A549 (cell line): ENCODE measurements around the gene NAA30. TPM values are rescaled to one million over a fixed set of nuclear protein-coding genes. Genes with fewer than 3 reads are reported as not detected.

Experiments used
- ATAC-seq, 2 experiments: fragments of 200-7000 bp in 1 of 2; fragments of >200 bp in 1 of 2; cut with Nextera tagmentation in 1 of 2; cut with Tn5 transposase in 1 of 2; 3 replicates each; pipeline versions ENCODE4 v1.8.0 to v1.9.1; 2018 to 2020; ENCODE audit warnings: mild to moderate bottlenecking in 1 of 2, moderate library complexity in 1 of 2
- CTCF ChIA-PET: fragments of 300-600 bp; sonication (Branson Sonifier 250); formaldehyde crosslinking; extraction: SDS; loops from one replicate; lab custom pipeline; 2021; ENCODE audit warnings: antibody characterized with exemption, inconsistent platforms; lab: Yijun Ruan, JAX
- POLR2A ChIA-PET: fragments of 350-600 bp; formaldehyde crosslinking; extraction: SDS; loops from one replicate; lab custom pipeline; 2021; ENCODE audit warnings: antibody characterized with exemption, inconsistent platforms; lab: Yijun Ruan, JAX
- DNase-seq, 2 experiments: peaks; one replicate each; pipeline versions ENCODE4 v3.0.0 to v3.0.0-alpha.2; 2011 to 2016; ENCODE audit warnings: low read depth in 1 of 2, low spot score in 1 of 2
- FAIRE-seq: peaks from 2 replicates; lab custom pipeline; 2011; peaks lifted over from hg19 to GRCh38; lab: Jason Lieb, UNC
- H3K27ac ChIP-seq, 2 experiments: fragments of >200 bp; sonication (Bioruptor Twin); formaldehyde crosslinking; 3 replicates each; pipeline ENCODE4 v1.5.1; 2016 to 2017
- H3K4me1 ChIP-seq: fragments of >200 bp; sonication (Bioruptor Twin); formaldehyde crosslinking; 3 replicates; pipeline ENCODE4 v1.6.1; 2016
- H3K4me2 ChIP-seq: fragments of >200 bp; sonication (Bioruptor Twin); formaldehyde crosslinking; 3 replicates; pipeline ENCODE4 v1.6.1; 2016
- H3K4me3 ChIP-seq: fragments of >200 bp; sonication (Bioruptor Twin); formaldehyde crosslinking; 3 replicates; pipeline ENCODE4 v1.5.1; 2016
- H3K9me3 ChIP-seq: fragments of >200 bp; sonication (Bioruptor Twin); formaldehyde crosslinking; 3 replicates; pipeline ENCODE4 v1.6.1; 2016
- BHLHE40 ChIP-seq: IDR thresholded peaks from 2 replicates; pipeline ENCODE4 v1.6.1; 2012; ENCODE audit warnings: low read depth, low read length, inconsistent platforms
- CBX2 ChIP-seq: fragments of 200-600 bp; sonication (generic); IDR thresholded peaks from 2 replicates; pipeline ENCODE4 v1.6.1; 2016; ENCODE audit warnings: low read depth, mild to moderate bottlenecking, borderline replicate concordance
- CBX8 ChIP-seq: fragments of 200-600 bp; sonication (generic); IDR thresholded peaks from 2 replicates; pipeline ENCODE4 v1.6.1; 2016
- CHD2 ChIP-seq: fragments of 150-350 bp; IDR thresholded peaks from 2 replicates; pipeline ENCODE4 v1.6.1; 2014; ENCODE audit warnings: low read length; ENCODE audit not compliant: partially characterized antibody
- E2F6 ChIP-seq: IDR thresholded peaks from 2 replicates; pipeline ENCODE4 v1.6.1; 2012; ENCODE audit warnings: low read depth, borderline replicate concordance
- ELK1 ChIP-seq: fragments of 150-350 bp; IDR thresholded peaks from 2 replicates; pipeline ENCODE4 v1.6.1; 2014; ENCODE audit warnings: low read depth, mild to moderate bottlenecking, low read length
- FOSB ChIP-seq: fragments of 250-450 bp; sonication (Bioruptor Pico); IDR thresholded peaks from 2 replicates; pipeline ENCODE4 v1.5.0; 2020; ENCODE audit warnings: mild to moderate bottlenecking, moderate library complexity
- FOSL2 ChIP-seq, 2 experiments: fragments of 450-650 bp in 1 of 2; fragments of >200 bp in 1 of 2; sonication (Bioruptor Twin) in 1 of 2; formaldehyde crosslinking; IDR thresholded peaks; 2 replicates each; pipeline versions ENCODE4 v1.5.0 to v1.6.1; 2016 to 2020; ENCODE audit warnings: mild to moderate bottlenecking in 1 of 2, moderate library complexity in 1 of 2
- HES2 ChIP-seq: fragments of >200 bp; sonication (Bioruptor Twin); formaldehyde crosslinking; IDR thresholded peaks from 2 replicates; pipeline ENCODE4 v1.6.1; 2016
- HEYL ChIP-seq: fragments of 250-450 bp; sonication (Bioruptor Pico); IDR thresholded peaks from 2 replicates; pipeline ENCODE4 v1.8.0; 2021; ENCODE audit warnings: mild to moderate bottlenecking, moderate library complexity
- HOXB13 ChIP-seq: fragments of 250-450 bp; sonication (Bioruptor Pico); IDR thresholded peaks from 2 replicates; pipeline ENCODE4 v1.5.0; 2020; ENCODE audit warnings: low read depth, mild to moderate bottlenecking, moderate library complexity
- JUNB ChIP-seq: fragments of >200 bp; sonication (Bioruptor Twin); formaldehyde crosslinking; IDR thresholded peaks from 2 replicates; pipeline ENCODE4 v1.6.1; 2016
- MAZ ChIP-seq: fragments of 150-350 bp; IDR thresholded peaks from 2 replicates; pipeline ENCODE4 v1.6.1; 2014; ENCODE audit warnings: antibody characterized with exemption, low read depth, low read length, borderline replicate concordance
- NFE2L2 ChIP-seq: fragments of 150-350 bp; conservative IDR thresholded peaks from 2 replicates; pipeline ENCODE4 v1.6.1; 2014; ENCODE audit warnings: low read length
- NR3C1 ChIP-seq: fragments of >200 bp; sonication (Bioruptor Twin); formaldehyde crosslinking; IDR thresholded peaks from 3 replicates; pipeline ENCODE4 v1.6.1; 2017
- POLR2AphosphoS2 ChIP-seq: conservative IDR thresholded peaks from 2 replicates; pipeline ENCODE4 v1.6.1; 2012; ENCODE audit warnings: low read length, improper control_type of control experiment, inconsistent platforms
- REST ChIP-seq: fragments of 200-600 bp; sonication (generic); IDR thresholded peaks from 2 replicates; pipeline ENCODE4 v1.6.1; 2016; ENCODE audit warnings: antibody characterized with exemption, mild to moderate bottlenecking, moderate library complexity
- RFX5 ChIP-seq: fragments of 450-650 bp; IDR thresholded peaks from 2 replicates; pipeline ENCODE4 v1.7.1; 2014; ENCODE audit warnings: antibody characterized with exemption, mild to moderate bottlenecking, moderate library complexity
- RNF2 ChIP-seq: fragments of 200-600 bp; sonication (generic); IDR thresholded peaks from 2 replicates; pipeline ENCODE4 v1.6.1; 2016; ENCODE audit warnings: low read depth, mild to moderate bottlenecking, antibody characterized with exemption, moderate library complexity, borderline replicate concordance
- SMC3 ChIP-seq: fragments of >200 bp; sonication (Bioruptor Twin); formaldehyde crosslinking; IDR thresholded peaks from 3 replicates; pipeline ENCODE4 v1.6.1; 2018; ENCODE audit warnings: inconsistent platforms
- SREBF2 ChIP-seq: fragments of 450-650 bp; IDR thresholded peaks from 2 replicates; pipeline ENCODE4 v1.6.1; 2014; ENCODE audit warnings: mild to moderate bottlenecking, moderate library complexity
- TFCP2L1 ChIP-seq: fragments of 250-450 bp; sonication (Bioruptor Pico); IDR thresholded peaks from 2 replicates; pipeline ENCODE4 v1.5.0; 2021; ENCODE audit warnings: mild to moderate bottlenecking
- ZC3H11A ChIP-seq: fragments of 450-650 bp; IDR thresholded peaks from 2 replicates; pipeline ENCODE4 v1.6.1; 2014; ENCODE audit warnings: antibody characterized with exemption, mild to moderate bottlenecking
- ZFP36 ChIP-seq: fragments of 450-650 bp; IDR thresholded peaks from 2 replicates; pipeline ENCODE4 v1.6.1; 2014; ENCODE audit warnings: borderline replicate concordance; ENCODE audit not compliant: partially characterized antibody
- ZNF302 ChIP-seq: fragments of 250-450 bp; sonication (Bioruptor Pico); IDR thresholded peaks from 2 replicates; pipeline ENCODE4 v1.9.0; 2021; ENCODE audit warnings: inconsistent platforms, mild to moderate bottlenecking, moderate library complexity
- WGBS: methylation state at CpG from one replicate; pipeline ENCODE4 v1.1.6; 2017; ENCODE audit errors: missing lambda C conversion rate; 5-methylcytosine and 5-hydroxymethylcytosine counted together
- polyA plus RNA-seq, 4 experiments: library from polyadenylated mRNA; depleted of rRNA in 3 of 4; stranded (reverse); fragments of >200 nt; fragmentation: RNase III in 1 of 4; extraction: RNeasy Plus Mini Kit Qiagen cat#74134 plus additional on column Dnase treatment in 1 of 4; gene quantifications; 2 replicates in 3 of 4; 3 replicates in 1 of 4; pipeline ENCODE4 v1.2.3, GENCODE V29; 2011 to 2017

NAA30 gene
- polyA plus RNA-seq, 2 of the 4 experiments (the other 2 are of a cell fraction): 13.4 to 27.0 TPM

- ChIA-PET CTCF (interaction anchor here (1.3 to 1.8 kb wide), 2 partner anchors 62 to 890 kb away, joined by 4 to 7 read pairs; no protein-coding TSS in a partner anchor), POLR2A (interaction anchor here (0.8 kb wide), 1 partner anchor 9 kb away, joined by 3 read pairs; no protein-coding TSS in a partner anchor)
- Histone ChIP-seq H3K27ac (no peak overlapping the region), H3K4me2 (no peak overlapping the region), H3K4me3 (no peak overlapping the region), H3K9me3 (no peaks in the 10 kb centered on the region), H3K4me1 (peaks cover 8% of the 10 kb centered on the region; the same call in 1 of the 3 replicates)
- no peak for DNase-seq
- no peak for ATAC-seq
- 46% methylated on average over 3 of the region's 3 CpGs for WGBS
- no peak for FAIRE-seq
- TF ChIP-seq SREBF2: no peak
- TF ChIP-seq CHD2: no peak
- TF ChIP-seq RNF2: no peak
- TF ChIP-seq ZNF302 (CRISPR knock-in tag): no peak
- no peak for TF ChIP-seq RFX5
- no peak for TF ChIP-seq ELK1
- no peak for TF ChIP-seq POLR2AphosphoS2
- TF ChIP-seq SMC3: no peak
Measured at GRCh38 chr14:57380935-57381334, 9.5 kb upstream of the NAA30 start.

GRCh38 chr14:57382283-57382682, 8.1 kb upstream of the NAA30 start:
- ChIA-PET CTCF (interaction anchor here (1.6 to 3.3 kb wide), 2 partner anchors 65 to 690 kb away, joined by 4 to 11 read pairs; no protein-coding TSS in a partner anchor), POLR2A (no interaction called here)
- no peak overlapping the region for H3K4me3 ChIP-seq
- peaks cover 8% of the 10 kb centered on the region; the same call in 1 of the 3 replicates for H3K4me1 ChIP-seq
- 33% methylated on average over 2 of the region's 2 CpGs for WGBS
- no peak overlapping the region for H3K27ac ChIP-seq
- ATAC-seq: peak; percentile 76 to 91
- FAIRE-seq: no peak
- H3K4me2 ChIP-seq: peak overlapping the region; percentile 41
- H3K9me3 ChIP-seq: no peaks in the 10 kb centered on the region
- peak in 1 of 2 experiments; percentile 38 for DNase-seq
- peak; percentile 22; the same call in 1 of the 2 replicates for TF ChIP-seq JUNB
- no peak for TF ChIP-seq MAZ
- no peak for TF ChIP-seq FOSL2 (IDR thresholded peaks at IDR 0.05)
- peak; percentile 46 for TF ChIP-seq FOSL2 (CRISPR knock-in tag; IDR thresholded peaks at IDR 0.05)
- TF ChIP-seq, all 56 proteins: peak for 2

- CTCF ChIA-PET: interaction anchor here (1.6 to 3.3 kb wide), 2 partner anchors 66 to 689 kb away, joined by 4 to 11 read pairs; no protein-coding TSS in a partner anchor
- no peak overlapping the region for H3K27ac ChIP-seq
- ATAC-seq (no peak), DNase-seq (no peak), FAIRE-seq (peak; percentile 32)
- TF ChIP-seq BHLHE40 (no peak), CHD2 (no peak), E2F6 (no peak)
- no peaks in the 10 kb centered on the region for H3K9me3 ChIP-seq
- no peak overlapping the region for H3K4me3 ChIP-seq
- no peak overlapping the region for H3K4me2 ChIP-seq
- H3K4me1 ChIP-seq: peaks cover 8% of the 10 kb centered on the region; the same call in 1 of the 3 replicates
- POLR2A ChIA-PET: no interaction called here
Measured at GRCh38 chr14:57383125-57383745, 7.2 kb upstream of the NAA30 start.

- Histone ChIP-seq H3K4me2 (no peak overlapping the region), H3K9me3 (no peaks in the 10 kb centered on the region), H3K4me1 (peaks cover 13% of the 10 kb centered on the region; the same call in 2 of the 3 replicates), H3K4me3 (no peak overlapping the region), H3K27ac (no peak overlapping the region)
- CTCF ChIA-PET: interaction anchor here (0.9 to 2.5 kb wide), 2 partner anchors 9 to 808 kb away, joined by 3 to 11 read pairs; partner anchors contain the start of gene TMEM260
- POLR2A ChIA-PET: no interaction called here
- FAIRE-seq (no peak), DNase-seq (no peak), ATAC-seq (no peak)
- TF ChIP-seq BHLHE40 (no peak), FOSB (CRISPR knock-in tag) (no peak), REST (no peak), CBX8 (no peak), HES2 (no peak), NR3C1 (no peak), ZFP36 (no peak), TFCP2L1 (CRISPR knock-in tag) (no peak), CBX2 (no peak), HOXB13 (CRISPR knock-in tag) (no peak), NFE2L2 (no peak), HEYL (CRISPR knock-in tag) (no peak), ZC3H11A (no peak), SREBF2 (no peak)
Measured at GRCh38 chr14:57388067-57388466, 2.3 kb upstream of the NAA30 start.
